Glutamatergic neuron (in vitro differentiated cells): ENCODE measurements around the gene PCGF1. TPM values are rescaled to one million over a fixed set of nuclear protein-coding genes. Genes with fewer than 3 reads are reported as not detected.

ENCODE experiments used
- DNase-seq: peaks from one replicate; pipeline ENCODE4 v3.0.0; 2022
- H3K27ac Mint-ChIP-seq: one replicate; pipeline ENCODE4 v1.8.0; 2020; ENCODE audit warnings: mild to moderate bottlenecking, mixed read lengths, inconsistent platforms; ENCODE audit not compliant: unreplicated experiment
- H3K27me3 Mint-ChIP-seq: one replicate; pipeline ENCODE4 v1.8.0; 2020; ENCODE audit warnings: mild to moderate bottlenecking, moderate library complexity, mixed read lengths, inconsistent platforms; ENCODE audit not compliant: unreplicated experiment
- H3K36me3 Mint-ChIP-seq: one replicate; pipeline ENCODE4 v1.8.0; 2020; ENCODE audit warnings: mild to moderate bottlenecking, mixed read lengths, inconsistent platforms; ENCODE audit not compliant: unreplicated experiment
- H3K4me1 Mint-ChIP-seq: one replicate; pipeline ENCODE4 v1.8.0; 2020; ENCODE audit warnings: mild to moderate bottlenecking, low read depth, mixed read lengths, inconsistent platforms; ENCODE audit not compliant: unreplicated experiment
- H3K4me3 Mint-ChIP-seq: one replicate; pipeline ENCODE4 v1.8.0; 2020; ENCODE audit warnings: mild to moderate bottlenecking, mixed read lengths, inconsistent platforms; ENCODE audit not compliant: unreplicated experiment
- H3K9me3 Mint-ChIP-seq: one replicate; pipeline ENCODE4 v1.8.0; 2020; ENCODE audit warnings: mild to moderate bottlenecking, moderate library complexity, mixed read lengths, inconsistent platforms; ENCODE audit not compliant: unreplicated experiment
- CTCF ChIP-seq: fragments of 200-600 bp; sonication (generic); IDR thresholded peaks from one replicate; pipeline ENCODE4 v1.5.0; 2021; ENCODE audit not compliant: partially characterized antibody, unreplicated experiment
- total RNA-seq: library from RNA; stranded (reverse); fragmentation: NEBNext Ultra II Directional; extraction: Animal tissue kit (Norgen Biotek cat#: 25700); gene quantifications from one replicate; pipeline ENCODE4 v1.2.1, GENCODE V29; 2021; ENCODE audit not compliant: unreplicated experiment

PCGF1 gene
- total RNA-seq, 1 donor from 2014 or later = 32.3 TPM

- H3K4me1 Mint-ChIP-seq = peaks cover 24% of the 10 kb centered on the region
- no peak for DNase-seq
- TF ChIP-seq CTCF = no peak
- H3K9me3 Mint-ChIP-seq = peaks cover 29% of the 10 kb centered on the region
- H3K27ac Mint-ChIP-seq = no peak overlapping the region
- peaks cover 40% of the 10 kb centered on the region for H3K27me3 Mint-ChIP-seq
- H3K36me3 Mint-ChIP-seq = peaks cover 8% of the 10 kb centered on the region
- peak overlapping the region; percentile 74 for H3K4me3 Mint-ChIP-seq
Measured at GRCh38 chr2:74503506-74504475, 3.7 kb downstream of the PCGF1 start.

- H3K27me3 Mint-ChIP-seq = peaks cover 40% of the 10 kb centered on the region
- peaks cover 8% of the 10 kb centered on the region for H3K36me3 Mint-ChIP-seq
- peaks cover 19% of the 10 kb centered on the region for H3K4me1 Mint-ChIP-seq
Measured at GRCh38 chr2:74502720-74503505, 4.6 kb downstream of the PCGF1 start.

GRCh38 chr2:74502147-74502719 is 5.3 kb downstream of the PCGF1 start:
- Mint-ChIP-seq H3K4me3 (peak overlapping the region; percentile 82), H3K27me3 (peaks cover 38% of the 10 kb centered on the region), H3K27ac (no peak overlapping the region), H3K4me1 (peaks cover 19% of the 10 kb centered on the region), H3K36me3 (peaks cover 8% of the 10 kb centered on the region), H3K9me3 (peaks cover 15% of the 10 kb centered on the region)
- no peak for TF ChIP-seq CTCF
- no peak for DNase-seq

More at GRCh38 chr2:74502720-74503505, 4.6 kb downstream of the PCGF1 start:
- no peak overlapping the region for H3K27ac Mint-ChIP-seq
- TF ChIP-seq CTCF = no peak
- H3K9me3 Mint-ChIP-seq = peaks cover 22% of the 10 kb centered on the region
- peak; percentile 64 for DNase-seq
- H3K4me3 Mint-ChIP-seq = peak overlapping the region; percentile 82

- Mint-ChIP-seq H3K27ac (peak overlapping the region; percentile 84), H3K4me1 (peaks cover 15% of the 10 kb centered on the region), H3K9me3 (peaks cover 8% of the 10 kb centered on the region), H3K27me3 (peaks cover 36% of the 10 kb centered on the region), H3K4me3 (peak overlapping the region; percentile 82), H3K36me3 (peaks cover 10% of the 10 kb centered on the region)
- no peak for TF ChIP-seq CTCF
- no peak for DNase-seq
Measured at GRCh38 chr2:74501335-74502071, 6.0 kb downstream of the PCGF1 start.
